SK-N-SH treated with all-trans-retinoic acid at 6 μM for 48 hours (cell line): ENCODE measurements around the gene IRGM.
"Not testable (repeated sequence)": the region's sequence is repeated elsewhere in the genome, so short reads cannot be mapped to it uniquely, and the experiment has no call there.

Source experiments
- ATAC-seq: fragments of 200-7000 bp; cut with Tn5 transposase; 3 replicates; pipeline ENCODE4 v1.9.1; 2020; ENCODE audit warnings: mild to moderate bottlenecking, moderate library complexity
- BACH2 ChIP-seq: fragments of 250-450 bp; sonication (Bioruptor Pico); IDR thresholded peaks from 2 replicates; pipeline ENCODE4 v1.9.0; 2021; ENCODE audit warnings: mild to moderate bottlenecking, borderline replicate concordance
- CREB5 ChIP-seq: fragments of 250-450 bp; sonication (Bioruptor Pico); IDR thresholded peaks from 2 replicates; pipeline ENCODE4 v1.5.1; 2020; ENCODE audit warnings: low read depth, mild to moderate bottlenecking, moderate library complexity
- CSDC2 ChIP-seq: fragments of 250-450 bp; sonication (Bioruptor Pico); IDR thresholded peaks from 2 replicates; pipeline ENCODE4 v1.5.0; 2020; ENCODE audit warnings: mild to moderate bottlenecking, moderate library complexity
- CSRNP3 ChIP-seq: fragments of 250-450 bp; sonication (Bioruptor Pico); IDR thresholded peaks from 2 replicates; pipeline ENCODE4 v1.5.1; 2021; ENCODE audit warnings: mild to moderate bottlenecking, moderate library complexity
- ESRRG ChIP-seq: fragments of 250-450 bp; sonication (Bioruptor Pico); IDR thresholded peaks from 2 replicates; pipeline ENCODE4 v1.6.1; 2021; ENCODE audit warnings: mild to moderate bottlenecking
- GLIS3 ChIP-seq: fragments of 250-450 bp; sonication (Bioruptor Pico); IDR thresholded peaks from 2 replicates; pipeline ENCODE4 v1.5.0; 2020; ENCODE audit warnings: mild to moderate bottlenecking, moderate library complexity
- OSR1 ChIP-seq: fragments of 250-450 bp; sonication (Bioruptor Pico); IDR thresholded peaks from 2 replicates; pipeline ENCODE4 v1.8.0; 2022; ENCODE audit warnings: moderate library complexity, mild to moderate bottlenecking, inconsistent platforms
- POU6F1 ChIP-seq: fragments of 250-450 bp; sonication (Bioruptor Pico); IDR thresholded peaks from 2 replicates; pipeline ENCODE4 v1.8.0; 2021; ENCODE audit warnings: low read depth, mild to moderate bottlenecking, moderate library complexity, borderline replicate concordance
- PPARA ChIP-seq: fragments of 250-450 bp; sonication (Bioruptor Pico); IDR thresholded peaks from 2 replicates; pipeline ENCODE4 v1.5.0; 2020; ENCODE audit warnings: mild to moderate bottlenecking, borderline replicate concordance
- RARB ChIP-seq: fragments of 250-450 bp; sonication (Bioruptor Pico); IDR thresholded peaks from 2 replicates; pipeline ENCODE4 v1.8.0; 2021; ENCODE audit warnings: mild to moderate bottlenecking, moderate library complexity
- SNAI2 ChIP-seq: fragments of 250-450 bp; sonication (Bioruptor Pico); IDR thresholded peaks from 2 replicates; pipeline ENCODE4 v1.5.0; 2020; ENCODE audit warnings: mild to moderate bottlenecking, moderate library complexity
- TCF4 ChIP-seq: fragments of 250-450 bp; sonication (Bioruptor Pico); IDR thresholded peaks from 2 replicates; pipeline ENCODE4 v1.8.0; 2021; ENCODE audit warnings: mild to moderate bottlenecking, moderate library complexity, borderline replicate concordance
- TOX ChIP-seq: fragments of 250-450 bp; sonication (Bioruptor Pico); IDR thresholded peaks from 2 replicates; pipeline ENCODE4 v1.8.0; 2021; ENCODE audit warnings: mild to moderate bottlenecking, moderate library complexity, borderline replicate concordance
- TSHZ2 ChIP-seq: fragments of 250-450 bp; sonication (Bioruptor Pico); IDR thresholded peaks from 2 replicates; pipeline ENCODE4 v1.5.0; 2020; ENCODE audit warnings: mild to moderate bottlenecking, moderate library complexity
- ZC3H10 ChIP-seq: fragments of 250-450 bp; sonication (Bioruptor Pico); IDR thresholded peaks from 2 replicates; pipeline ENCODE4 v1.5.1; 2021; ENCODE audit warnings: mild to moderate bottlenecking, moderate library complexity
- ZFP3 ChIP-seq: fragments of 250-450 bp; sonication (Bioruptor Pico); IDR thresholded peaks from 2 replicates; pipeline ENCODE4 v1.5.0; 2020; ENCODE audit warnings: mild to moderate bottlenecking, moderate library complexity
- ZFP30 ChIP-seq: fragments of 450-650 bp; formaldehyde crosslinking; IDR thresholded peaks from 2 replicates; pipeline ENCODE4 v1.5.0; 2022; ENCODE audit warnings: mild to moderate bottlenecking, moderate library complexity
- ZNF565 ChIP-seq: fragments of 450-650 bp; formaldehyde crosslinking; conservative IDR thresholded peaks from 2 replicates; pipeline ENCODE4 v1.5.0; 2020; ENCODE audit warnings: low read depth, mild to moderate bottlenecking, moderate library complexity
- ZNF70 ChIP-seq: fragments of 450-650 bp; formaldehyde crosslinking; IDR thresholded peaks from 2 replicates; pipeline ENCODE4 v1.5.0; 2020; ENCODE audit warnings: mild to moderate bottlenecking, moderate library complexity
- ZNF8 ChIP-seq: fragments of 450-650 bp; formaldehyde crosslinking; IDR thresholded peaks from 2 replicates; pipeline ENCODE4 v1.5.0; 2020; ENCODE audit warnings: mild to moderate bottlenecking, moderate library complexity
- TF ChIP-seq, protein P1 (sequence below): fragments of 250-450 bp; sonication (Bioruptor Pico); IDR thresholded peaks from 2 replicates; pipeline ENCODE4 v1.8.0; 2020; ENCODE audit warnings: mild to moderate bottlenecking, moderate library complexity, borderline replicate concordance

IRGM gene

DNA sequence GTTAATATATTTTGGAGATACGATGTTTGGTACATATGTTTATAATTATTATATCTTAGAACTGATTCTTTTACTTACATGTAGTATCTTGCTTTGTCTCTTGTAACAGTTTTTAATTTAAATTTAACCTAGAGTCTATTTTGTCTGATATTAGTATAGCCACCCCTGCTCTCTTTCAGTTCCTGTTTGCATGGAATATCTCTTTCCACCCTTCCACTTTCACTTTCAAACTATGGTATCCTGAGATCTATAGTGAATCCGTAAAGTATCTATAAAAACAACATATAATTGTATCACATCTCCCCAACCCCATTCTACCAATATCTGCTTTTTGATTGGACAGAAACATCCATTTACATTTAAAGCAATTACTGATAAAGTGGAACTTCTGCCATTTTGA, 7.2 kb downstream of the IRGM start:
- ATAC-seq = no peak
- TF ChIP-seq CSRNP3 (CRISPR knock-in tag) = no peak
- no peak for TF ChIP-seq TOX (CRISPR knock-in tag)
- TF ChIP-seq CREB5 (CRISPR knock-in tag) = no peak
- no peak for TF ChIP-seq ZNF70 (CRISPR knock-in tag)
- TF ChIP-seq BACH2 (CRISPR knock-in tag) = no peak
- no peak for TF ChIP-seq ZNF8 (CRISPR knock-in tag)
- TF ChIP-seq OSR1 (CRISPR knock-in tag) = no peak
- no peak for TF ChIP-seq ESRRG
- TF ChIP-seq POU6F1 (CRISPR knock-in tag) = no peak
- TF ChIP-seq SNAI2 (CRISPR knock-in tag) = no peak
- no peak for TF ChIP-seq TCF4
- TF ChIP-seq ZFP3 = no peak

GRCh38 chr5:150856700-150857099, 10.4 kb downstream of the IRGM start:
- ATAC-seq = not testable (repeated sequence)

GRCh38 chr5:150860246-150860821, 14.0 kb downstream of the IRGM start:
- no peak for ATAC-seq
- TF ChIP-seq OSR1 (CRISPR knock-in tag) = no peak

GRCh38 chr5:150862070-150862469, 15.7 kb downstream of the IRGM start:
- TF ChIP-seq, protein P1, sequence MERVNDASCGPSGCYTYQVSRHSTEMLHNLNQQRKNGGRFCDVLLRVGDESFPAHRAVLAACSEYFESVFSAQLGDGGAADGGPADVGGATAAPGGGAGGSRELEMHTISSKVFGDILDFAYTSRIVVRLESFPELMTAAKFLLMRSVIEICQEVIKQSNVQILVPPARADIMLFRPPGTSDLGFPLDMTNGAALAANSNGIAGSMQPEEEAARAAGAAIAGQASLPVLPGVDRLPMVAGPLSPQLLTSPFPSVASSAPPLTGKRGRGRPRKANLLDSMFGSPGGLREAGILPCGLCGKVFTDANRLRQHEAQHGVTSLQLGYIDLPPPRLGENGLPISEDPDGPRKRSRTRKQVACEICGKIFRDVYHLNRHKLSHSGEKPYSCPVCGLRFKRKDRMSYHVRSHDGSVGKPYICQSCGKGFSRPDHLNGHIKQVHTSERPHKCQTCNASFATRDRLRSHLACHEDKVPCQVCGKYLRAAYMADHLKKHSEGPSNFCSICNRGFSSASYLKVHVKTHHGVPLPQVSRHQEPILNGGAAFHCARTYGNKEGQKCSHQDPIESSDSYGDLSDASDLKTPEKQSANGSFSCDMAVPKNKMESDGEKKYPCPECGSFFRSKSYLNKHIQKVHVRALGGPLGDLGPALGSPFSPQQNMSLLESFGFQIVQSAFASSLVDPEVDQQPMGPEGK (CRISPR knock-in tag) = no peak
- no peak for TF ChIP-seq PPARA (CRISPR knock-in tag)
- TF ChIP-seq TSHZ2 (CRISPR knock-in tag) = no peak
- TF ChIP-seq CSRNP3 (CRISPR knock-in tag) = no peak
- no peak for TF ChIP-seq RARB (CRISPR knock-in tag)
- no peak for TF ChIP-seq SNAI2 (CRISPR knock-in tag)
- TF ChIP-seq TOX (CRISPR knock-in tag) = no peak
- no peak for TF ChIP-seq TCF4
- no peak for TF ChIP-seq CSDC2 (CRISPR knock-in tag)
- no peak for TF ChIP-seq CREB5 (CRISPR knock-in tag)
- no peak for TF ChIP-seq ZC3H10 (CRISPR knock-in tag)
- no peak for TF ChIP-seq ZNF8 (CRISPR knock-in tag)
- no peak for TF ChIP-seq ESRRG
- TF ChIP-seq ZNF565 (CRISPR knock-in tag) = no peak
- TF ChIP-seq BACH2 (CRISPR knock-in tag) = no peak
- no peak for TF ChIP-seq OSR1 (CRISPR knock-in tag)
- no peak for TF ChIP-seq ZFP3
- TF ChIP-seq ZFP30 (CRISPR knock-in tag) = no peak
- TF ChIP-seq ZNF70 (CRISPR knock-in tag) = no peak
- no peak for TF ChIP-seq GLIS3 (CRISPR knock-in tag)
- no peak for ATAC-seq
